Liver (tissue), 9 donors: ENCODE measurements around the gene NRG3. TPM values are rescaled to one million over a fixed set of nuclear protein-coding genes. Genes with fewer than 3 reads are reported as not detected.

Experiments
- DNase-seq: peaks from one replicate; pipeline ENCODE4 v3.0.0-alpha.2; 2017; ENCODE audit warnings: low spot score
- H3K27ac ChIP-seq, 2 donors: one replicate each; pipeline ENCODE4 v1.7.0; 2013; ENCODE audit warnings: inconsistent platforms in 2 of 2, low read length in 2 of 2, control low read depth in 1 of 2, low read depth in 1 of 2, mild to moderate bottlenecking in 1 of 2
- H3K27me3 ChIP-seq, 4 donors: one replicate each; pipeline versions ENCODE4 v1.6.1 to v1.7.0; 2013; ENCODE audit warnings: low read length in 3 of 4, inconsistent platforms in 1 of 4, mild to moderate bottlenecking in 1 of 4, moderate library complexity in 1 of 4; ENCODE audit not compliant: control insufficient read depth in 4 of 4, insufficient read depth in 4 of 4
- H3K36me3 ChIP-seq, 4 donors: one replicate each; pipeline versions ENCODE4 v1.6.1 to v1.7.0; 2013; ENCODE audit warnings: low read length in 3 of 4, mild to moderate bottlenecking in 3 of 4, low read depth in 1 of 4, moderate library complexity in 1 of 4; ENCODE audit not compliant: control insufficient read depth in 4 of 4, insufficient read depth in 3 of 4
- H3K4me1 ChIP-seq, 4 donors: one replicate each; pipeline versions ENCODE4 v1.6.1 to v1.7.0; 2013; ENCODE audit warnings: low read length in 3 of 4, mild to moderate bottlenecking in 3 of 4, moderate library complexity in 1 of 4; ENCODE audit not compliant: control insufficient read depth in 4 of 4, insufficient read depth in 4 of 4
- H3K4me3 ChIP-seq, 3 donors: one replicate each; pipeline versions ENCODE4 v1.6.1 to v1.7.0; 2013; ENCODE audit warnings: low read length in 3 of 3, control low read depth in 1 of 3, low read depth in 1 of 3, mild to moderate bottlenecking in 1 of 3
- H3K9ac ChIP-seq, 2 donors: one replicate each; pipeline ENCODE4 v1.7.0; 2013; ENCODE audit warnings: low read length in 2 of 2, mild to moderate bottlenecking in 2 of 2, moderate library complexity in 2 of 2, control low read depth in 1 of 2, low read depth in 1 of 2
- H3K9me3 ChIP-seq, 4 donors: one replicate each; pipeline versions ENCODE4 v1.6.1 to v1.7.0; 2013; ENCODE audit warnings: low read length in 3 of 4; ENCODE audit not compliant: control insufficient read depth in 4 of 4
- CTCF ChIP-seq: fragments of 150-350 bp; IDR thresholded peaks from 2 replicates; pipeline ENCODE4 v1.5.1; 2017; ENCODE audit warnings: improper control_type of control experiment, low read depth, low read length; ENCODE audit not compliant: missing input control
- EGR1 ChIP-seq, 2 donors: IDR thresholded peaks; 2 replicates each; pipeline ENCODE4 v1.6.1; 2016 to 2018; ENCODE audit warnings: antibody characterized with exemption in 2 of 2, low read depth in 2 of 2
- FOXA1 ChIP-seq: IDR thresholded peaks from 2 replicates; pipeline ENCODE4 v1.6.1; 2016; ENCODE audit warnings: antibody characterized with exemption
- FOXA2 ChIP-seq: IDR thresholded peaks from 2 replicates; pipeline ENCODE4 v1.6.1; 2016; ENCODE audit warnings: antibody characterized with exemption
- GABPA ChIP-seq, 2 donors: IDR thresholded peaks in 1 of 2; conservative IDR thresholded peaks in 1 of 2; 2 replicates each; pipeline ENCODE4 v1.6.1; 2016; ENCODE audit warnings: antibody characterized with exemption in 2 of 2, mild to moderate bottlenecking in 1 of 2, moderate library complexity in 1 of 2
- HNF4A ChIP-seq, 2 donors: conservative IDR thresholded peaks; 2 replicates each; pipeline ENCODE4 v1.6.1; 2016; ENCODE audit warnings: antibody characterized with exemption in 2 of 2, mild to moderate bottlenecking in 2 of 2
- HNF4G ChIP-seq: IDR thresholded peaks from 2 replicates; pipeline ENCODE4 v1.6.1; 2016; ENCODE audit warnings: antibody characterized with exemption
- JUND ChIP-seq, 2 donors: IDR thresholded peaks; 2 replicates each; pipeline ENCODE4 v1.6.1; 2016; ENCODE audit warnings: antibody characterized with exemption in 2 of 2
- NR2F2 ChIP-seq: IDR thresholded peaks from 2 replicates; pipeline ENCODE4 v1.6.1; 2016; ENCODE audit warnings: antibody characterized with exemption
- RAD21 ChIP-seq, 2 donors: IDR thresholded peaks; 2 replicates each; pipeline ENCODE4 v1.6.1; 2016; ENCODE audit warnings: antibody characterized with exemption in 2 of 2, mild to moderate bottlenecking in 2 of 2
- RXRA ChIP-seq, 2 donors: IDR thresholded peaks; 2 replicates each; pipeline ENCODE4 v1.6.1; 2017 to 2018; ENCODE audit warnings: antibody characterized with exemption in 2 of 2, mild to moderate bottlenecking in 1 of 2
- SP1 ChIP-seq: IDR thresholded peaks from 2 replicates; pipeline ENCODE4 v1.6.1; 2018; ENCODE audit warnings: antibody characterized with exemption, mild to moderate bottlenecking
- TAF1 ChIP-seq: conservative IDR thresholded peaks from 2 replicates; pipeline ENCODE4 v1.6.1; 2016; ENCODE audit warnings: antibody characterized with exemption, mild to moderate bottlenecking
- YY1 ChIP-seq: IDR thresholded peaks from 2 replicates; pipeline ENCODE4 v1.6.1; 2016; ENCODE audit warnings: antibody characterized with exemption, mild to moderate bottlenecking
- ZBTB33 ChIP-seq: IDR thresholded peaks from 2 replicates; pipeline ENCODE4 v1.6.1; 2016; ENCODE audit warnings: antibody characterized with exemption
- WGBS: extraction: QIAGEN DNeasy Blood & Tissue Kit; methylation state at CpG from one replicate; pipeline ENCODE4 v1.1.7; 2013; 5-methylcytosine and 5-hydroxymethylcytosine counted together
- polyA plus RNA-seq, 2 donors: library from polyadenylated mRNA; stranded (reverse) in 1 of 2; unstranded in 1 of 2; fragments of 200-250 nt in 1 of 2; fragments of >200 nt in 1 of 2; fragmentation: Nextera tagmentation in 1 of 2; extraction: Ambion mirVana in 1 of 2; gene quantifications; one replicate each; pipeline versions ENCODE4 v1.2.1 to v1.2.3, GENCODE V29; 2013 to 2015
- total RNA-seq, 2 donors: library from RNA; depleted of rRNA; stranded (reverse); fragments of >200 nt; gene quantifications; one replicate each; pipeline ENCODE4 v1.2.3, GENCODE V29; 2014
- TF ChIP-seq, protein P1 (sequence below): IDR thresholded peaks from 2 replicates; pipeline ENCODE4 v1.6.1; 2016; ENCODE audit warnings: antibody characterized with exemption, mild to moderate bottlenecking
- donor health status: healthy.
- donor health status: healthy.
- donor health status: healthy.
- donor health status: healthy.
- donor health status: healthy.

Gene NRG3
- total and polyA plus RNA-seq, 4 donors: 0.24 to 3.7 (median 0.38) TPM

DNA sequence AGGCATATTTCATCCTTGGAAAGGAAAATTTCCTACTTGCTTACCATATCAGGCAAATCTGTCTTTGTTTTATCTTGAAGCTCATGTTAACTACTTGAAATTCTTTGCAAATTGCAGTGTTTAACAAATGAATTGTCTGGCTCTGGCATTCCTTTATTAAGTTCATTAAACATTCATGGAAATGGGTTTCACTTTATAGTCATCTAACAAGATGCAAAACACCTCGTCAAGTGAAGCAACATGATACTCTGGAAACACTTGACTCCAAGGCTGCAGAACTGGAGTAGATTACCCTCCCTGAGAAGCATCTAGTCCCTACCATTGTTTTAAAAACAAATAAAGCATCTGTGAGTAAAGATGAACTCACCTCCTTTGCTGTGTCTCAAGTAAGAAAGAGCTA lies 1086.9 kb downstream of the NRG3 start:
- H3K9ac ChIP-seq: no peak overlapping the region
- H3K27ac ChIP-seq: no peak overlapping the region

GRCh38 chr10:82966130-82966529 lies 1091.1 kb downstream of the NRG3 start:
- H3K4me1 ChIP-seq: no peaks in the 10 kb centered on the region
- no peaks in the 10 kb centered on the region for H3K27me3 ChIP-seq
- no peak for DNase-seq
- H3K9me3 ChIP-seq: no peaks in the 10 kb centered on the region
- no peak overlapping the region for H3K4me3 ChIP-seq
- H3K9ac ChIP-seq: no peak overlapping the region
- H3K27ac ChIP-seq: no peak overlapping the region
- H3K36me3 ChIP-seq: no peaks in the 10 kb centered on the region
- WGBS: 94% methylated on average over 2 of the region's 2 CpGs
- TF ChIP-seq TAF1: no peak
- no peak for TF ChIP-seq RXRA (IDR thresholded peaks at IDR 0.05)
- no peak for TF ChIP-seq JUND (IDR thresholded peaks at IDR 0.05)
- no peak for TF ChIP-seq CTCF
- TF ChIP-seq SP1: no peak
- TF ChIP-seq FOXA1: no peak
- no peak for TF ChIP-seq GABPA (IDR thresholded peaks at IDR 0.05 in 1 of 2, conservative IDR thresholded peaks at IDR 0.05 in 1 of 2)
- TF ChIP-seq NR2F2: no peak
- TF ChIP-seq EGR1 (IDR thresholded peaks at IDR 0.05; ENCODE audit: low read depth in 2 of 2): no peak

More for the DNA sequence above, 1086.9 kb downstream of the NRG3 start:
- Histone ChIP-seq H3K9me3 (no peaks in the 10 kb centered on the region), H3K4me1 (no peaks in the 10 kb centered on the region), H3K4me3 (no peak overlapping the region), H3K36me3 (no peaks in the 10 kb centered on the region), H3K27me3 (no peaks in the 10 kb centered on the region)
- 82% methylated on average over 1 of the region's 1 CpG for WGBS
- no peak for DNase-seq
- TF ChIP-seq RAD21 (IDR thresholded peaks at IDR 0.05): no peak
- no peak for TF ChIP-seq FOXA2
- TF ChIP-seq EGR1 (IDR thresholded peaks at IDR 0.05; ENCODE audit: low read depth in 2 of 2): no peak
- no peak for TF ChIP-seq CTCF
- TF ChIP-seq HNF4A (conservative IDR thresholded peaks at IDR 0.05): no peak
- TF ChIP-seq YY1: no peak
- TF ChIP-seq TAF1: no peak
- TF ChIP-seq NR2F2: no peak
- TF ChIP-seq, protein P1, sequence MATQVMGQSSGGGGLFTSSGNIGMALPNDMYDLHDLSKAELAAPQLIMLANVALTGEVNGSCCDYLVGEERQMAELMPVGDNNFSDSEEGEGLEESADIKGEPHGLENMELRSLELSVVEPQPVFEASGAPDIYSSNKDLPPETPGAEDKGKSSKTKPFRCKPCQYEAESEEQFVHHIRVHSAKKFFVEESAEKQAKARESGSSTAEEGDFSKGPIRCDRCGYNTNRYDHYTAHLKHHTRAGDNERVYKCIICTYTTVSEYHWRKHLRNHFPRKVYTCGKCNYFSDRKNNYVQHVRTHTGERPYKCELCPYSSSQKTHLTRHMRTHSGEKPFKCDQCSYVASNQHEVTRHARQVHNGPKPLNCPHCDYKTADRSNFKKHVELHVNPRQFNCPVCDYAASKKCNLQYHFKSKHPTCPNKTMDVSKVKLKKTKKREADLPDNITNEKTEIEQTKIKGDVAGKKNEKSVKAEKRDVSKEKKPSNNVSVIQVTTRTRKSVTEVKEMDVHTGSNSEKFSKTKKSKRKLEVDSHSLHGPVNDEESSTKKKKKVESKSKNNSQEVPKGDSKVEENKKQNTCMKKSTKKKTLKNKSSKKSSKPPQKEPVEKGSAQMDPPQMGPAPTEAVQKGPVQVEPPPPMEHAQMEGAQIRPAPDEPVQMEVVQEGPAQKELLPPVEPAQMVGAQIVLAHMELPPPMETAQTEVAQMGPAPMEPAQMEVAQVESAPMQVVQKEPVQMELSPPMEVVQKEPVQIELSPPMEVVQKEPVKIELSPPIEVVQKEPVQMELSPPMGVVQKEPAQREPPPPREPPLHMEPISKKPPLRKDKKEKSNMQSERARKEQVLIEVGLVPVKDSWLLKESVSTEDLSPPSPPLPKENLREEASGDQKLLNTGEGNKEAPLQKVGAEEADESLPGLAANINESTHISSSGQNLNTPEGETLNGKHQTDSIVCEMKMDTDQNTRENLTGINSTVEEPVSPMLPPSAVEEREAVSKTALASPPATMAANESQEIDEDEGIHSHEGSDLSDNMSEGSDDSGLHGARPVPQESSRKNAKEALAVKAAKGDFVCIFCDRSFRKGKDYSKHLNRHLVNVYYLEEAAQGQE: no peak
- no peak for TF ChIP-seq ZBTB33
- TF ChIP-seq HNF4G: no peak
